ENCODE measurements around the gene MYO5B.

GRCh38 chr18:50091509-50092244 is 103.3 kb downstream of the MYO5B start:
- TF ChIP-seq CTCF (IDR thresholded peaks at IDR 0.05) = no peak
- no peak for TF ChIP-seq POLR2A (IDR thresholded peaks at IDR 0.05)
